HG03039 (cell line): Measurements from ENCODE around the gene PLEKHH1.
"Not testable (repeated sequence)": the region's sequence is repeated elsewhere in the genome, so short reads cannot be mapped to it uniquely, and the experiment has no call there.

Source experiments
- ATAC-seq: cut with Tn5 transposase; IDR thresholded peaks from one replicate; pipeline ENCODE4 v1.9.1; 2021; ENCODE audit warnings: mild to moderate bottlenecking, moderate library complexity; ENCODE audit not compliant: unreplicated experiment

The PLEKHH1 gene

DNA sequence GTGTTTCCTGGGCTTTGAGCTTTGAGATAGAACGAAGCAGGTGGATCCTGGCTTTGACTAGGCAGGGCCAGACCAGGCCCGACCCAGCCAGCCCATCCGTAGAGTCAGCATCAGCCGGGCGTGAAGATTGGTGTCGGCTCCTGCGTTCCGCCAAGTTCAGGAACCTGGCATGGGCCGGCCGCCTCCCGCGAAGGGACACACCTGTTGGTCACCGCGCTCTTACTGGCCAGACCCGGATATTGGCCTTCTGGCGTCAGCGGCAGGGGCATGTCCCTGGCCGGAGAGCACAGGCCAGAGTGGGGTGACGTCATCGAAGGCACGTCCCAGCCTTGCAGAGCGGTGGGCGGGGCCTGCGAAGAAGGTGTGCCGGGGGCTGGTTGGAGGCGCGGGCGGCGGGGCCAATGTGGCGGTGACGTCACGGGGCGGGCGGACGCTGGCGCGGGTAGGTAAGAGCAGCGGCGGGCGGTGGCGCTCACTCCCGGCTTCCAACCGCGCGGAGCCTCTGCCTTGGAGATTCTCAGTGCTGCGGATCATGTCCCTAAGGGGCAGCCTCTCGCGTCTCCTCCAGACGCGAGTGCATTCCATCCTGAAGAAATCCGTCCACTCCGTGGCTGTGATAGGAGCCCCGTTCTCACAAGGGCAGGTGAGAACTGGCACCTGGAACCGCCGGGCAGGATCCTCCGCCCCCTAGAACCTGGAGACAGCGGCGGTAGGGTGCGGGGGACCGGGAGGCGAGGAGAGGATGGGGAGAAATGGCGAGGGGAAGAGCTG is 86.5 kb downstream of the PLEKHH1 start, which contains the start of gene ARG2:
Gene ARG2, plus strand, starts transcription at position 475 of the 771 bp plus-strand sequence. Its CDS starts 58 bp downstream, at position 533.
- ATAC-seq: peak; percentile 91

GRCh38 chr14:67620217-67620785 is 87.2 kb downstream of the PLEKHH1 start:
- ATAC-seq: no peak

DNA sequence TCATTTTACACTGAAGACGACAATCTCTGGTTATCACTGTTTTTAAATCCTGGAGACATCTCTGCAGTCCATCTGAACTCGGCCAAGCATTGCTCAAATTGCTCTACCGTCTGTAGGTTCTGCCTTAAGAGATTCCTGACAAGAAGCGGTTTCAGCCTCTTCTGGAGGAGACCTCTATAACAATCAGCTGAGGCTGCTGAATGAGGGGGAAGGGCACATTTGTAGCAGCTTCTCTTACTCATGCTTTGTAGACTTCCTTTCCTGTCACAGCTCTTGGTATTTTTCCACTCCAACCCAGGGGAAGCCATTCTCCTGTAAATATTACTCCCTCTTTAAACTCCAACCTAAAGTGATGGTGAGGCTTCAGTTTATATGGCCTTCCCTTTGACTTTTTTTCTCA is 89.6 kb downstream of the PLEKHH1 start:
- ATAC-seq: no peak

- ATAC-seq: no peak
Measured at GRCh38 chr14:67623114-67623513, 90.0 kb downstream of the PLEKHH1 start.

- ATAC-seq: not testable (repeated sequence)
Measured at GRCh38 chr14:67626131-67626530, 93.0 kb downstream of the PLEKHH1 start.

DNA sequence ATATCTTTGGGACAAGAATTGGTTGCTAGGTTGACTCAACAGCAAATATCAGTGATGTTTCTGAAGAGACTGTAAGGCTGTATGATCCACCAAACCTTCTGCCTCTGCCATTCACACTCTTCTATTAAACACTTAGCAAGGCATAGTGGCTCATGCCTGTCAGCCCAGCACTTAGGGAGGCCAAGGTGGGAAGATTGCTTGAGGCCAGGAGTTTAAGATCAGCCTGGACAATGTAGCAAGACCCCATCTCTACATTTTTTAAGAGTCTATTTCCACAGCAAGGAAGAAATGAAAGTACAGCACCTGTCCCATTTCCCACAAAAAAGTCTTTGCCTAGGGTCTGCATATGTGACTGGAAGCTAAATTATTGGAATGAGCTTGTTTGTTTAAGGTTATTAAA is 94.4 kb downstream of the PLEKHH1 start:
- ATAC-seq: no peak

DNA sequence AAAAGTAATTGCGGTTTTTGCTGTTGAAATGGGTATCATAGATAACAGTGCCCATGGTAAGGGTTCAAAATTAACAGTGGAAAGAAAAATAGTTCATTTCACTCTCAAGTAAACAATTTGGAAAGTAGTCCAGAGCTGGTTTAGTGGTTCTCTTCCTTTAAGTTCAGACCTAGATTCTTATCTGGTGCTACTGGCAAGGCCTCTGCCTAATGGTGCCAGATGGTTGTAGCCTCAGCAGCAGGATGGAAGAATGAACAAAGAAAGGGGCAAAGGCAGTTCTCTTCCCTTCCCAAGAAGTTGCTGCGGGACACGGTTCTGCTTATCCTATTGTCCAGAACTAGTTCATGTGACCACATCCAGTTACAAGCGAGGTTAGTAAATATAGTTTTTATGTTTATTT is 97.1 kb downstream of the PLEKHH1 start:
- no peak for ATAC-seq

DNA sequence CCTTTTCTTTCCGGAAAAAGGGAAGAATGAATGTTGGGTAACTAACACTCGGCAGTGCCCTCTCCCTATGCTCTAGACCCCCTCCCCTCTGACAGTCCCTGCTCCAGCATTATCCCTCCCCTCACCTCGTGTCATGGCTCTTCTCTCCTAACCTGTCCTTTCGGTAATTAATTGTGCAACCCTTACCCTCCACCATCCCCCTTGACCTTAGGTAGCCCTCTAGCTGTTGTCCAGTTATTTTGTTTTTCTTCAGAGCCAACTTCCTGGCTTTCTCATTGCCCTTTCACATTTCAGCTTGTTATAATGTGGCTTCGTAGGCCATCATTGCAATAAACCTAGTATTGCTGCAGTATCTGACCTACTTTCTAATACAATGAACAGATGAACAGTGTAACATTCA is 97.8 kb downstream of the PLEKHH1 start:
- no peak for ATAC-seq

DNA sequence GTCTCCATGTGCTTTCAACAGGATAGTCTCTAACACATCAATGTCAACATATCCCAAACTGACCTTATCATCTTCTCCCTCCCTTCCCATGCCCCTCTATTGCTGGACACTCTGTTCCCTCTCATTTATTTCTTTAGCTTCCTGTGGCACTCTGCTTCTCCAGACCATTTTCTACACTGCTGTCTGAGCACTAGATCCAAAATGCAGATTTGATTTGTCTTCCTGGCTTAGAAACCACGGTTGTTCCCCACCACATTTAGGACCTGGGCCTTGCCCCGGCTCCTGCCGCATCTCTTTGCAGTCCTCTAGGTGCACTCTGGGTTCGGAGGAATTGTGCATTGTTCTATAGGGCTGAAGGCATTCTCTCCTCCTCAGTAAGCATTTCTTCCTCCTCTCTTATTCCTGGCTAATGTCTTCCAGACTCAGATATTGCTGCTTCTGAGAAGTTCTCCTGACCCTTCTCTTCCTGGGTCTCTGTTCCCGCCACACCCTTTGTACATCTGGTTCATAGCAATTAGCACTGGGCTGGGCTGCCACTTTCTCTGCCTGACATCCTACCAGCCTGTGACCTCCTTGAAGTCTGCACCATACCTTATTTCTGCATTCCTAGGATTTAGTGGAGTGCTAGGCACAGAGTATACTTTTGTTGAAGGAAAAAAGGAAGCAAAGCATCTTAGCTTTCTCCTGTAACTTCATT is 100.5 kb downstream of the PLEKHH1 start:
- ATAC-seq: no peak

GRCh38 chr14:67636361-67636919 is 103.3 kb downstream of the PLEKHH1 start:
- no peak for ATAC-seq

- no peak for ATAC-seq
Measured at GRCh38 chr14:67638642-67639041, 105.6 kb downstream of the PLEKHH1 start.
